NCI-H345 (cell line): ENCODE measurements around the gene ZNF536.

Source experiments
- DNase-seq: peaks from one replicate; lab custom pipeline; 2025; lab: John Stamatoyannopoulos, UW

Gene ZNF536

GRCh38 chr19:30565636-30566035 is 193.5 kb downstream of the ZNF536 start:
- no peak for DNase-seq

- no peak for DNase-seq
Observed at GRCh38 chr19:30566681-30567420, 194.7 kb downstream of the ZNF536 start.

GRCh38 chr19:30567536-30568232 is 195.5 kb downstream of the ZNF536 start:
- DNase-seq = no peak

GRCh38 chr19:30570194-30570593 is 198.0 kb downstream of the ZNF536 start:
- DNase-seq = no peak

- DNase-seq = no peak
Observed at GRCh38 chr19:30577551-30578105, 205.4 kb downstream of the ZNF536 start.

- DNase-seq = no peak
Observed at GRCh38 chr19:30579419-30579818, 207.2 kb downstream of the ZNF536 start.

GRCh38 chr19:30580673-30581072 is 208.5 kb downstream of the ZNF536 start:
- no peak for DNase-seq

- no peak for DNase-seq
Observed at GRCh38 chr19:30584090-30584489, 211.9 kb downstream of the ZNF536 start.

GRCh38 chr19:30587869-30588268 is 215.7 kb downstream of the ZNF536 start:
- no peak for DNase-seq

GRCh38 chr19:30590596-30591229 is 218.5 kb downstream of the ZNF536 start:
- DNase-seq = no peak

GRCh38 chr19:30593356-30593755 is 221.2 kb downstream of the ZNF536 start:
- no peak for DNase-seq

- no peak for DNase-seq
Observed at GRCh38 chr19:30593975-30594745, 222.0 kb downstream of the ZNF536 start.

- no peak for DNase-seq
Observed at GRCh38 chr19:30596268-30596667, 224.1 kb downstream of the ZNF536 start.

- DNase-seq = no peak
Observed at GRCh38 chr19:30596813-30597399, 224.7 kb downstream of the ZNF536 start.

- DNase-seq = no peak
Observed at GRCh38 chr19:30598688-30599087, 226.5 kb downstream of the ZNF536 start.

GRCh38 chr19:30602661-30603350 is 230.6 kb downstream of the ZNF536 start:
- DNase-seq = no peak

- no peak for DNase-seq
Observed at GRCh38 chr19:30604657-30605056, 232.5 kb downstream of the ZNF536 start.

- DNase-seq = no peak
Observed at GRCh38 chr19:30605333-30605732, 233.1 kb downstream of the ZNF536 start.

GRCh38 chr19:30606114-30607050 is 234.2 kb downstream of the ZNF536 start:
- no peak for DNase-seq
